Common myeloid progenitor, CD34-positive (primary cell): ENCODE results near the gene YTHDC1.

Source experiments
- CTCF ChIA-PET: fragments of 350-600 bp; sonication (Branson Sonifier 250); formaldehyde crosslinking; loops from one replicate; lab custom pipeline; 2021; ENCODE audit warnings: antibody characterized with exemption; lab: Charles Lee
- POLR2A ChIA-PET: fragments of 350-600 bp; sonication (Branson Sonifier 250); formaldehyde crosslinking; loops from one replicate; lab custom pipeline; 2021; ENCODE audit warnings: antibody characterized with exemption; lab: Charles Lee
- DNase-seq, 3 donors: peaks; one replicate each; pipeline versions ENCODE4 v3.0.0 to v3.0.0-alpha.2; 2013
- H3K27ac ChIP-seq, 2 experiments: 1 replicate in 1 of 2; 2 replicates in 1 of 2; pipeline ENCODE4 v1.7.0; 2013; ENCODE audit warnings: inconsistent platforms in 2 of 2, low read length in 2 of 2, mild to moderate bottlenecking in 2 of 2, low read depth in 1 of 2, moderate library complexity in 1 of 2; ENCODE audit not compliant: severe bottlenecking in 2 of 2, insufficient read depth in 1 of 2, poor library complexity in 1 of 2
- H3K27me3 ChIP-seq, 5 experiments: replicated peaks in 2 of 5; 1 replicate in 3 of 5; 2 replicates in 2 of 5; pipeline versions ENCODE4 v1.6.1 to v1.7.0; 2013; ENCODE audit warnings: low read length in 4 of 5, mild to moderate bottlenecking in 2 of 5, moderate library complexity in 2 of 5, inconsistent platforms in 1 of 5; ENCODE audit not compliant: insufficient read depth in 5 of 5, control insufficient read depth in 4 of 5
- H3K36me3 ChIP-seq, 4 experiments: 1 replicate in 2 of 4; 2 replicates in 2 of 4; pipeline versions ENCODE4 v1.6.1 to v1.7.0; 2013; ENCODE audit warnings: low read length in 3 of 4, control low read depth in 1 of 4, mild to moderate bottlenecking in 1 of 4; ENCODE audit not compliant: control insufficient read depth in 4 of 4, insufficient read depth in 4 of 4
- H3K4me1 ChIP-seq, 4 experiments: 1 replicate in 3 of 4; 2 replicates in 1 of 4; pipeline versions ENCODE4 v1.6.1 to v1.7.1; 2013; ENCODE audit warnings: low read length in 3 of 4, mild to moderate bottlenecking in 3 of 4, control low read depth in 1 of 4, inconsistent platforms in 1 of 4, moderate library complexity in 1 of 4; ENCODE audit not compliant: control insufficient read depth in 4 of 4, insufficient read depth in 4 of 4; ENCODE audit errors: control extremely low read depth in 1 of 4
- H3K4me3 ChIP-seq, 7 experiments: 1 replicate in 4 of 7; 2 replicates in 3 of 7; pipeline versions ENCODE4 v1.5.1 to v1.7.0; 2013; ENCODE audit warnings: mild to moderate bottlenecking in 7 of 7, low read length in 6 of 7, moderate library complexity in 6 of 7, inconsistent platforms in 2 of 7, low read depth in 2 of 7, control low read depth in 1 of 7; ENCODE audit not compliant: insufficient read depth in 4 of 7, control insufficient read depth in 1 of 7; ENCODE audit errors: extremely low read depth in 1 of 7
- H3K9me3 ChIP-seq, 5 experiments: 1 replicate in 4 of 5; 2 replicates in 1 of 5; pipeline versions ENCODE4 v1.6.1 to v1.7.1; 2013; ENCODE audit warnings: low read length in 4 of 5, mild to moderate bottlenecking in 2 of 5, inconsistent platforms in 1 of 5, low read depth in 1 of 5, moderate library complexity in 1 of 5; ENCODE audit not compliant: control insufficient read depth in 4 of 5, insufficient read depth in 2 of 5; ENCODE audit errors: control extremely low read depth in 1 of 5
- WGBS: methylation state at CpG from one replicate; pipeline ENCODE4 v1.1.5; 2013; ENCODE audit not compliant: insufficient coverage; 5-methylcytosine and 5-hydroxymethylcytosine counted together

The YTHDC1 gene

GRCh38 chr4:68359508-68359907 is 9.6 kb upstream of the YTHDC1 start:
- CTCF ChIA-PET = no interaction called here
- peak in 1 of 3 donors; percentile 29 for DNase-seq
- Histone ChIP-seq H3K36me3 (no peaks in the 10 kb centered on the region), H3K4me3 (no peak overlapping the region), H3K4me1 (no peaks in the 10 kb centered on the region), H3K27me3 (no peaks in the 10 kb centered on the region), H3K27ac (no peak overlapping the region), H3K9me3 (no peaks in the 10 kb centered on the region)
- POLR2A ChIA-PET = no interaction called here

- no CpG with 5 or more reads among the region's 2 CpGs for WGBS
- CTCF ChIA-PET = interaction anchor here (0.9 kb wide), 1 partner anchor 17 kb away, joined by 3 read pairs; no protein-coding TSS in a partner anchor
- POLR2A ChIA-PET = no interaction called here
- Histone ChIP-seq H3K27ac (no peak overlapping the region), H3K27me3 (no peaks in the 10 kb centered on the region), H3K4me3 (no peak overlapping the region), H3K9me3 (no peaks in the 10 kb centered on the region), H3K36me3 (no peaks in the 10 kb centered on the region), H3K4me1 (no peaks in the 10 kb centered on the region)
- no peak for DNase-seq
Observed at GRCh38 chr4:68358988-68359387, 9.1 kb upstream of the YTHDC1 start.

- ChIA-PET POLR2A (no interaction called here), CTCF (interaction anchor here (1.0 to 1.4 kb wide), 3 partner anchors 10 to 23 kb away, joined by 3 read pairs; no protein-coding TSS in a partner anchor)
- Histone ChIP-seq H3K9me3 (no peaks in the 10 kb centered on the region), H3K4me1 (peaks cover 3 to 16% (median 12%) of the 10 kb centered on the region in 4 experiments), H3K27ac (no peak overlapping the region), H3K27me3 (no peaks in the 10 kb centered on the region), H3K4me3 (no peak overlapping the region), H3K36me3 (no peaks in the 10 kb centered on the region)
- no peak for DNase-seq
- 100% methylated on average over 1 of the region's 2 CpGs for WGBS
Observed at GRCh38 chr4:68352791-68353190, 2.9 kb upstream of the YTHDC1 start.

- Histone ChIP-seq H3K27ac (peak overlapping the region; percentile 99), H3K4me3 (peak overlapping the region; percentile 95 to 100 (median 96)), H3K9me3 (no peaks in the 10 kb centered on the region), H3K27me3 (no peaks in the 10 kb centered on the region), H3K4me1 (peaks cover 13 to 40% (median 21%) of the 10 kb centered on the region in 4 experiments), H3K36me3 (peaks cover 1 to 5% (median 2%) of the 10 kb centered on the region in 4 experiments)
- ChIA-PET CTCF (no interaction called here), POLR2A (interaction anchor here (0.7 kb wide), 1 partner anchor 9 kb away, joined by 3 read pairs; no protein-coding TSS in a partner anchor)
- DNase-seq = peak; percentile 26 to 69 (median 63)
- 0% methylated on average over 2 of the region's 14 CpGs for WGBS
Observed at GRCh38 chr4:68349279-68349648, 626 bp downstream of the YTHDC1 start.

- Histone ChIP-seq H3K4me3 (peak overlapping the region in 6 of 7 experiments; percentile 95 to 100 (median 98)), H3K9me3 (no peaks in the 10 kb centered on the region), H3K27me3 (no peaks in the 10 kb centered on the region), H3K4me1 (peaks cover 13 to 44% (median 22%) of the 10 kb centered on the region in 4 experiments), H3K27ac (peak overlapping the region; percentile 99), H3K36me3 (peaks cover 2 to 5% (median 2%) of the 10 kb centered on the region in 4 experiments)
- ChIA-PET CTCF (interaction anchor here (1.0 kb wide), 1 partner anchor 10 kb away, joined by 3 read pairs; no protein-coding TSS in a partner anchor), POLR2A (no interaction called here)
- no peak for DNase-seq
- 0% methylated on average over 2 of the region's 4 CpGs for WGBS
Observed at GRCh38 chr4:68348577-68348976, 1.3 kb downstream of the YTHDC1 start.

- peak overlapping the region; percentile 99 for H3K27ac ChIP-seq
- H3K9me3 ChIP-seq = no peaks in the 10 kb centered on the region
- H3K36me3 ChIP-seq = peaks cover 2 to 5% (median 3%) of the 10 kb centered on the region in 4 experiments
- H3K4me3 ChIP-seq = peak overlapping the region in 6 of 7 experiments; percentile 95 to 100 (median 98)
- ChIA-PET POLR2A (no interaction called here), CTCF (interaction anchor here (0.9 to 1.7 kb wide), 3 partner anchors 9 to 28 kb away, joined by 3 to 4 read pairs (median 3); no protein-coding TSS in a partner anchor)
- peaks cover 13 to 44% (median 22%) of the 10 kb centered on the region in 4 experiments for H3K4me1 ChIP-seq
- 14% methylated on average over 2 of the region's 5 CpGs for WGBS
- no peak for DNase-seq
- H3K27me3 ChIP-seq = no peaks in the 10 kb centered on the region
Observed at GRCh38 chr4:68347845-68348244, 2.0 kb downstream of the YTHDC1 start.

- Histone ChIP-seq H3K4me3 (peak overlapping the region in 1 of 7 experiments; percentile 96), H3K27me3 (no peaks in the 10 kb centered on the region), H3K9me3 (no peaks in the 10 kb centered on the region), H3K27ac (no peak overlapping the region), H3K36me3 (peaks cover 2 to 8% (median 5%) of the 10 kb centered on the region in 4 experiments), H3K4me1 (peaks cover 13 to 48% (median 22%) of the 10 kb centered on the region in 4 experiments)
- WGBS = 100% methylated on average over 1 of the region's 3 CpGs
- POLR2A ChIA-PET = no interaction called here
- DNase-seq = no peak
- CTCF ChIA-PET = interaction anchor here (1.7 kb wide), 1 partner anchor 29 kb away, joined by 4 read pairs; no protein-coding TSS in a partner anchor
Observed at GRCh38 chr4:68346461-68346860, 3.4 kb downstream of the YTHDC1 start.
